ENCODE measurements around the gene ZNF317.

GRCh38 chr19:9139609-9140158, 513 bp upstream of the ZNF317 start:
- no peak for TF ChIP-seq CTCF (IDR thresholded peaks at IDR 0.05; ENCODE audit: insufficient read depth, low read length)
- TF ChIP-seq GABPA (IDR thresholded peaks at IDR 0.05; ENCODE audit: low read depth): no peak
